HG02943 (cell line): Measurements from ENCODE around the gene IRF5.
"Not testable (repeated sequence)": the region's sequence is repeated elsewhere in the genome, so short reads cannot be mapped to it uniquely, and the experiment has no call there.

Source experiments
- ATAC-seq: cut with Tn5 transposase; IDR thresholded peaks from one replicate; pipeline ENCODE4 v1.9.1; 2021; ENCODE audit warnings: mild to moderate bottlenecking, low read depth, moderate library complexity; ENCODE audit not compliant: unreplicated experiment

IRF5 gene

DNA sequence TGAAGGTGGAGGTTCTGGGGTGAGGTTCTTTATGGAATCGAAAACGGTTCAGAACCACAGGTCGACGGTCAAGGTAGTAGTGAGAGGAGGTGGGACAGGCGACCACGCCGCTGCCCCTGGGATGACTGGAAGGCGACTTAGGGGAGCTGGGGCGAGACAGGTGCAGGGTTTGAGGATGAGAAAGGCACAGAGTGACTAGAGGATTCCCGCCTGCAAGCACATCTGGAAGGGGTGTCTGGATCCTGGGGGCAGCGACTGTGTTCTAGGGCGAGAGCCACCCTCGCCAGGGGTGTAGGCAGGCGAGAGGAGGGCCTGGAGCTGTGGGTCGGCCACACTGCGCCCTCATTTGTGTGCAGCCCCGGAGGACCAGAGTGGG, 468 bp upstream of the IRF5 start:
- no peak for ATAC-seq

DNA sequence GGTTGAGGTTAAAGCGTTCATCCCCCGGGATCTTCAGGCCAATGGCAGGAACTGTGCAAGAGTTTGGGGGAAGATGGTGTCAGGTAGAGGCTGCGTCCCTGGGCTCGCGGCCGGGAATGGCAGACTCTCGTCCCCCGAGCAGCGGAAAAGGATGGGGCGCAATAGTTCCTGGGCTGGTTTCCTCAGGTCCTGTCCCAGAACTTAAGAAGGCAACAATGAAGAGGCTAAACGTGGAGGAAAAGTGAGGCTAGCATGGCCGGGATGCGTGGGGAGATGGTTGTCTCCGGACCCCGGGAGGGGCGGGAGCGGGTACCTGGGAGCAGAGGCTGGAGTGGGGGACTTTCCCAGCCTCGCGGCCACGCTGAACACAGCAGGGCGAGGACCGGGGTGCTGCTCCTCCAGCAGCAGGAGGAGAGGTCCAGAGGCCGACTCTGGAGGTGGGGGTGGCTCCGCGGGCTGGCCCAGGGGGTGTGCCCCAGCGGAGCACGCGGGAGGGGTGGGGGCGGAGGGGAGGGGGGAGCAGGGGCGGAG, 882 bp downstream of the IRF5 start:
- ATAC-seq: no peak

DNA sequence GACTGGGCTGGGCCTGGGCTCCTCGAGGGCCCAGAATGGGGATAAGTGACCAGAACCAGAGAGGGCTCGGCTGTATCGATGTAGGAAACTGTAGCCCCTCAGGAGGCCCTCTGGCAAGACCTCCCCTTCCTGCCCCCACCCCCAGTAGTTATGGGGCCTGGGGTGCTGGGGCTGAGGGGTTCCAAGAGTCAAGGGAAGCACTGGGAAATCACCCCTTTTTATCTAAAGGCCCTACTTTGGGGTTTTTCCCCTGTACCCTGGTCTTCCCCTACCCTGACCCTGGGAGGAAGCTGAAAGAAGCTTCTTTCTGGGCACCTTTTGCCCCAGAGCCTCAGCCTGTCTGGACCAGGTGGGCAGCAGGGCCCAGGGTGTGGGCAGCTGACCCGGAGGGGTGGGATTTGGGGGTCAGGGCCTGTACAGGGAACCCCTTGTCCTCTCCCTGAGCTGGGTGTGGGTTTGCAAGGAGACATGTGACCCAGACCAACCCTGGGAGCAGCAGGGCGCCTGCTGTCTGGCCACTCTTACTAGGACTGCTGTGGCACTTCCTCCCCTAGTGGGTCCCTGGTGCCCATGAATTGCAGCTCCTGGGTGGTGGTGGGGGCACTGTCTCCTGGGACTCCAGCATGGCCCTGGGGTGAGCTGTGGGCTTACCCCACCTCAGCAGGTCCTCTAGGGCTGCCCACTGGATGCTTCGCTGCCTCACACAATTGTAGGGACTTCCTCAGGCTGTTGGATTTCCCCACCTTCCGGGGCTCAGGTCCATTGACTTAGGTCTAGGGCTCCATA, 1.5 kb downstream of the IRF5 start:
- no peak for ATAC-seq

DNA sequence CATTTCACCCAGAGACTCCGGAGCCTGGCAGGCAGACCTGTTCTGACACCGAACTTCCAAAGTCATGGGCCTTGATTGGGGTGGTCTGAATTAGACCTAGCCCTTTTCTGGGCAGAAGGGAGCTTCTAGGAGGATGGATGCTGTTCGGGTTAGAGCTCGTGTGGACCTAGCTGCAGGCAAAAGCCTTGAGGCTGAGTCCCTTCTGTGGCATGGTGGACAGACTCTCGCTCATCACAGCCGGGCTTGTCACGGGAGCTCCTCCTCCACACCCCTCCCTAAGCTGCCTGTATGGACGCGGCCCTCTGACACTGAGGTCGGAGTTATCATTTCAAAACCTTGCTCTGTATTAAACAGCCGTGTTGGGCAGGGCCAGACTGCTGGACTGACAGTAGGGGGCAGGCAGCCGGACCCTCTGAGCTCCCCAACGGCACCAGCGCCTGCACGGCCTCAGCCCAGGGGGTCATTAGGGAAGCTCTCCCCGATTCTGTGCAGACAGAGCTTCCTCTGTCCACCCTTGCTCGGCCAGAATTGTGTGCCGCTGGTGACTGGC, 2.2 kb downstream of the IRF5 start:
- peak; percentile 28 for ATAC-seq

DNA sequence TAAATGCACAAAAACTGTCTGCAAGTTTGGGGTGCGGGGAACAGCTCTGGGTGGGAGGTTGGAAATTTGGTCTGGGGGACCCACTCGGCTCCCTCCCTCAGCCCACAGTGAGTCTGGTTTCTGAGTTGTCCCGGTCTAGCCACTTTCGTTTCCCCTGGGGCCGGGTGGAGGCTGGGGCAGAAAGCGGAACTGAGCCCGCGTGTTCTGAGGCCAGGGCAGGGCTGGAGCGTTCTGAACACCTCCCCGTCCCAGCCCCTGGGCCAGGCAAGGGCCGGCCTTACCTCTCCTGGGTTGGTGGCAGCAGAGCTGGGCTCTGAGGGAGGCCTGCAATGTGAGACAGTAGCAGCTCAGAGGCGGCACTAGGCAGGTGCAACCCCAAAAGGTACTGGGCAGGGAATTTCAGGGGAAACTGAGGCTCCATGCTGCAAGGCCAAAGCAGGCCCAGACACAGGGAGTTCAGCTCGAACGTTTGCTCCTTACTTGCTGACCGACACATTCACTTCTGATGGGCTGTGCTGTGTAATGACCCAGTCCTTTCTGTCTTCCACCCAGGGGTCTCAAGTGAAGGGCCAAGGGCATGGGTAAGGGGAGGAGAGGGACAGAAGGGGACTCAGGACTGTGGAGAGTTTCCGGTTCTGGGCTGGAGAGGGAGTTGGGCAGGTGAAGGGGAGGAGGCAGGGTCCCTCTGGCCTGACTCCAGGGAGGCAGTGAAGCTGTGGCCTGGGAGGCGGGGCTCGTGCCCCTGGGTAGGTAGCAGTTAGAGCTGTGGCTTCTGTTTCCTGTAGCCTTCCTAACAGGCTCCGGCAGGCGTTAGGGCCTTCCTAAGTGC, 3.0 kb downstream of the IRF5 start:
- ATAC-seq: peak; percentile 47

DNA sequence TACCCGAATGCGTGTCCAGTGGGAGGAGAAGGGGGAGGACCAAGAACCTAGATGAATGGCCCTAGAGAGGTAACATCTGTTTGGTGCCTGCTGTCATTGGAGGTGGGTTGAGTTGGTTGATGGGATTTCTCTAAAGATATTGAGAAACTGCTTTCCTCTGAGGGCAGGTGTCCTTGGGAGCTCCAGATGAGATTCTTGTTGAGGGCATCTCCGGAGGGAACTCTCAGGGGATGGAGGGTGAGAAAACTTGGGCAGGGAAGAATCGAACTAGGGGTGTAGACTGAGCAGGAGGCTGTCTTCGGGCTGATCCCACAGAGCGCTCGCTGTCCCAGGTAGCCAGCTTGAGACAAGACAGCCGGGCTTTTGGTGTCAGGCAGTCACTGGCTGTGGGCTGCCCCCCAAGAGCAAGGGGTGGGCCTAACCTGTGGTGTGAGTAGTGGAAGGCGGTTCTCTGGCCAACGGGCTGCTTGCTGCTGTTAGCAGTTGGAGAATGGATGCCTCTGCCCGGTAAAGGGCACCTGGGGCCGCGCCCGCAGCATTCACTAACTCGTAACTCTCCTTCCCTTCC, 3.7 kb downstream of the IRF5 start:
- no peak for ATAC-seq

DNA sequence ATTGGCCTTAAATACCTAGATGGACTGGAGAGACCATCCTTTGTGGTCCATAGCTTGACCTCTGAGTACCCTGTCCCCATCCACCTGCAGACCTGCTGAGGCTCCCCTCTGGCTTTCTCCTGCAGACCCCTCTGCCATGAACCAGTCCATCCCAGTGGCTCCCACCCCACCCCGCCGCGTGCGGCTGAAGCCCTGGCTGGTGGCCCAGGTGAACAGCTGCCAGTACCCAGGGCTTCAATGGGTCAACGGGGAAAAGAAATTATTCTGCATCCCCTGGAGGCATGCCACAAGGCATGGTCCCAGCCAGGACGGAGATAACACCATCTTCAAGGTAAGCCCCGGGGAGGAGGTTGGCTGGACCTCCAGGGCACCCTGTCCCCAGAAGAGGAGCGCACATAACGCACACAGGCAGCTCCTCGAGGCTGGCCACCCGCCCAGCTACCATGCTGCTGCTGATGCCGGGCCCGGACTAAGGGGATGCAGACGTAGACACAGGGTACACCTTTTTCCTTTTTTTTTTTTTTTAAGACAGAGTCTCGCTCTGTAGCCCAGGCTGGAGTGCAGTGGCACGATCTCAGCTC, 4.3 kb downstream of the IRF5 start:
- no peak for ATAC-seq

DNA sequence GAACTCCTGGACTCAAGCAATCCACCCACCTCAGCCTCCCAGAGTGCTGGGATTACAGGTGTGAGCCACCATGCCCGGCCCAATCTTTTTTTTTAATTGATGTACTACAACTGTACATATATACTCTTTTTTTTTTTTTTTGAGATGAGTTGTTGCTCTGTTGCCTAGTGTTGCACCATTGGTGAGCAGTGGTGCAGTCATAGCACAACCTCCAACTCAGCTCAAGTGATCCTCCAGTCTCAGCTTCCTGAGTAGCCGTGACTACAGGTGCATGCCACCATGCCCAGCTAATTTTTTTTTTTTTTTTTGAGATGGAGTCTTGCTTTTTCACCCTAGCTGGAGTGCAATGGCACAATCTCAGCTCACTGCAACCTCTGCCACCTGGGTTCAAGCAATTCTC, 5.5 kb downstream of the IRF5 start:
- ATAC-seq: not testable (repeated sequence)

DNA sequence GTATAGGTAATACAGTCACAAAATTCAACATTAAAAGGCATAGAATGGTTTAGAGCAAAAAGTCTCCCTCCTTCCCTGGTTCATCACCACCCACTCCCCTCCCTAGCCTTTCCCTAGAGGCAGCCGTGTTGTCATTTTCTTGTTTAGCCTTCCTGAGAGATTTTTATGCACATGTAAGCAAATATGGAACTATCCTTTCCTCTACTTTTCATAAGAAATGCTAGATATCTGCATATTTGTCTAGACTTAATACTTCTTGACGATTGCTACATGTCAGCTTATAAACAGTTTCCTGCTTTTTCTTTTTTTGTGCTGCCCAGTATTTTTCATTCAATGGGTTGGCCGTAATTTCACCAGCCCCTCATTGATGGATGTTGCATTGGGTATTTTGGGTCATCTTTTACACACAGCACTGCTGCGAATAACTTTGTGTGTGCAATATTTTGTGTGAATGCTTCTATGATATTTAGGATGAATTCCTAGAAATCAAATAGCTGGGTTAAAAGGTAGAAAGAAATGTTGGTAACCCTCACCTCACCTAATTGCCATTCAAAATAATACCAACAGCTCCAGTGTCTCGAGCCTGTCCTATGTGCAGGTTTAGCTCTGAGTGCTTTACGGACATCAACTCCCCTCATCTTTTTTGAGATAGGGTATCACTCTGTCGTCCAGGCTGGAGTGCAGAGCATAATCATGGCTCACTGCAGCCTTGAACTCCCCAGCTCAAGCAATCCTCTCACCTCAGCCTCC, 6.9 kb downstream of the IRF5 start:
- ATAC-seq: no peak

DNA sequence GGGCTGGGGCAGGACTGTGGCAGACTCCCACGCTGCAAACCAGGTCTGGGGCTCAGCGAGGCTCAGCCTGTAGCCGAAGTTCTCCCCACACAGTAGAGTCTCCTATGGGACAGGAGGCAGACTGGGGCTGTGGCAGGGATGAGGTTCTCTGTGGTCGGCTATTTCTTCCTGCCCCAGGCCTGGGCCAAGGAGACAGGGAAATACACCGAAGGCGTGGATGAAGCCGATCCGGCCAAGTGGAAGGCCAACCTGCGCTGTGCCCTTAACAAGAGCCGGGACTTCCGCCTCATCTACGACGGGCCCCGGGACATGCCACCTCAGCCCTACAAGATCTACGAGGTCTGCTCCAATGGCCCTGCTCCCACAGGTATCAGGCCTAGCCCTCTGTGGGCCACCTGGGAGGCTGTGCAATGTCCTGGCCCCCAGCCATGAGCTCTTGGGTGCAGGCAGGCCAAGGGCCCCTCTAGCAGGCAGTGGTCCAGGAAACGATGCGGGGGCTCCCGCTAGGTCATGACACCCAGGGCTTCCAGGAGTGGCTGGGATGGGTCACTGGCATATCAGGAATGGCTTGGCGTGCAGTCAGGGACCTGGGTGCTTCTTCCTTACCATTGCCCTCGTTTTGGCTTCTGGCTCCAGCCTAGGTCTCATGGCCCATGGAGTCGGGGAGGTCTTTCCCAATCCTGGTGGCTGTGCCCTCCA, 8.1 kb downstream of the IRF5 start:
- ATAC-seq: no peak

DNA sequence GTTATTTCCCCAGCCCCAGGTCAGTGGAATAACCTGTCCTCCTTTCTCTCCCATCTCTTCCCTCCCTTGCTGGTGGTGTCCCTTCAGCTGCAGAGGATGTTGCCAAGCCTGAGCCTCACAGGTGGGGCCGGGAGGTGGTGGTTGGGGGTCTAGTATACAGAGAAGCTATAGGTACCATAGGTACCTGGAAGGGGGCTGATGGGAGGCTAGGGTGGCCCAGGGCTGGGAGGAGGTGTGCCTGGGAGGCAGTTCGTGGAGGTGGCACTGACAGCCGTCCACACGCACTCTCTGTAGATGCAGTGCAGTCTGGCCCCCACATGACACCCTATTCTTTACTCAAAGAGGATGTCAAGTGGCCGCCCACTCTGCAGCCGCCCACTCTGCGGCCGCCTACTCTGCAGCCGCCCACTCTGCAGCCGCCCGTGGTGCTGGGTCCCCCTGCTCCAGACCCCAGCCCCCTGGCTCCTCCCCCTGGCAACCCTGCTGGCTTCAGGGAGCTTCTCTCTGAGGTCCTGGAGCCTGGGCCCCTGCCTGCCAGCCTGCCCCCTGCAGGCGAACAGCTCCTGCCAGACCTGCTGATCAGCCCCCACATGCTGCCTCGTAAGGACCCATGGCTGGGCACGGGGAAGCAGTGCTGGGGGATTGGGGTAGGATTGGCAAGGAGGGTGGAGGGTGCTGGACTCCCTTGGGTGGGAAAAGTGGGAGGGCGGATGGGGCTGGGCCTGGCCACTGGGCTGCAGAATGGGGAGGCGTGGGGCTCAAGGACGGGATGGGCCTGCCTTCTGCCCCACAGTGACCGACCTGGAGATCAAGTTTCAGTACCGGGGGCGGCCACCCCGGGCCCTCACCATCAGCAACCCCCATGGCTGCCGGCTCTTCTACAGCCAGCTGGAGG, 9.5 kb downstream of the IRF5 start:
- ATAC-seq: no peak

DNA sequence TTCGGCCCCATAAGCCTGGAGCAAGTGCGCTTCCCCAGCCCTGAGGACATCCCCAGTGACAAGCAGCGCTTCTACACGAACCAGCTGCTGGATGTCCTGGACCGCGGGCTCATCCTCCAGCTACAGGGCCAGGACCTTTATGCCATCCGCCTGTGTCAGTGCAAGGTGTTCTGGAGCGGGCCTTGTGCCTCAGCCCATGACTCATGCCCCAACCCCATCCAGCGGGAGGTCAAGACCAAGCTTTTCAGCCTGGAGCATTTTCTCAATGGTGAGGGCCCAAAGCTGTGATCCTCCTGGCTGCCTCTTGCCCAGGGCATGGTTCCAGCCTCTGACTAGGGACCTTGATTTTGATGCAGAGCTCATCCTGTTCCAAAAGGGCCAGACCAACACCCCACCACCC, 10.1 kb downstream of the IRF5 start:
- ATAC-seq: no peak

DNA sequence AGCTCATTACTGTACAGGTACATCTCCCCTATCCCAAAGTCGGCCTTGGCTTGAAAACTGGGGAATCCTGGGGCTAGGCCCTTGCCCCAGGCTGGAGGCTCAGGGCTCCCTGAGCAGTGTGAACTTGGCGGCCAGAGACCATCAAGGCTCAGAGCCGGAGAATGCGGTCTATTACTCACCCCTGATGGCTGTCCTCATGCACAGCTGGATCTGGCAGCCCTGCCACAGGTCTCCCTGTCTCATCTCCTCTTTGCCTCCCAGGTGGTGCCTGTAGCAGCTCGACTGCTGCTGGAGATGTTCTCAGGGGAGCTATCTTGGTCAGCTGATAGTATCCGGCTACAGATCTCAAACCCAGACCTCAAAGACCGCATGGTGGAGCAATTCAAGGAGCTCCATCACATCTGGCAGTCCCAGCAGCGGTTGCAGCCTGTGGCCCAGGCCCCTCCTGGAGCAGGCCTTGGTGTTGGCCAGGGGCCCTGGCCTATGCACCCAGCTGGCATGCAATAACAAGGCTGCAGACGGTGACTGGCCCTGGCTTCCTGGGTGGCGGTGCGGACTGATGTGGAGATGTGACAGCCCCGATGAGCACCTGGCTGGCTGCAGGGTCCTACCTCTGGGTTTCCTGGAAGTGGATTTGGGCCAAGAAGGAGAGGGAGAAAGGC, 10.7 kb downstream of the IRF5 start:
- ATAC-seq: no peak

DNA sequence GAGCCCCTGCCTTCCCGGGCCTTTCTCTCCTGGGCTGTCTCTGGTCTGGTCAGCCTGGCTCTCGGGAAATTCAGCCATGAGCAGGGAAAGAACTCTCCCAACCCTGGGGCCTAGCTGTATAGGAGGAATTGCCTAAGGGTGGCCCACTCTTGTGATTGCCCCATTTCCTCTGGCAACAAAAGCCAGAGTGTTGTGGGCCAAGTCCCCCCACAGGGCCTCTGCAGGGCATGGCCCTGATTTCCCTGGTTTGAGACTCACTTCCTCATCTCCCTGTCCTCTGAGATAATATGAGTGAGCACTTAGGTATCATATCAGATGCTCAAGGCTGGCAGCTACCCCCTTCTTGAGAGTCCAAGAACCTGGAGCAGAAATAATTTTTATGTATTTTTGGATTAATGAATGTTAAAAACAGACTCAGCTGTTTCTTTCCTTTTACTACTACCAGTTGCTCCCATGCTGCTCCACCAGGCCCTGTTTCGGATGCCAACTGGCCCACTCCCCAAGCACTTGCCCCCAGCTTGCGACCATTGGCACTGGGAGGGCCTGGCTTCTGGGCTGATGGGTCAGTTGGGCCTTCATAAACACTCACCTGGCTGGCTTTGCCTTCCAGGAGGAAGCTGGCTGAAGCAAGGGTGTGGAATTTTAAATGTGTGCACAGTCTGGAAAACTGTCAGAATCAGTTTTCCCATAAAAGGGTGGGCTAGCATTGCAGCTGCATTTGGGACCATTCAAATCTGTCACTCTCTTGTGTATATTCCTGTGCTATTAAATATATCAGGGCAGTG, 11.4 kb downstream of the IRF5 start:
- ATAC-seq: no peak

DNA sequence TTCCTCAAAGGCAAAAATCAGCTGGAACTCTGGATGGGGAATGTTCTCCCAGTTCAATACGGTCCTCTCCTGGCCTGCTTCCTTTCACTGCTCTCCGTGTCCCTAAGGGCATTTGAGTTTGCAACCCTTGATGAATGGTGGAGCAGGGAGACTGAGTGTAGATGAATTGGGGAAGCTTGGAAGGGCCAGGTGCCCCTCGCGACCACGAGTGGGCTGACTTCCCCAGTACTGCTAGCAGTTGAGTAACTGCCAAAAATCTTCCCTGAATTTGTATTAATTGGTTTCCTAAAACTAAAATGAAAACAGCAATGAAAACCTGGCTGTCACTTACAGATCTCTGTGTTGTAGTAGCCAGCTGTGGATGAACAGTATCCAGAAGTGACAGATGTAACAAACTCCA, 13.6 kb downstream of the IRF5 start:
- no peak for ATAC-seq

DNA sequence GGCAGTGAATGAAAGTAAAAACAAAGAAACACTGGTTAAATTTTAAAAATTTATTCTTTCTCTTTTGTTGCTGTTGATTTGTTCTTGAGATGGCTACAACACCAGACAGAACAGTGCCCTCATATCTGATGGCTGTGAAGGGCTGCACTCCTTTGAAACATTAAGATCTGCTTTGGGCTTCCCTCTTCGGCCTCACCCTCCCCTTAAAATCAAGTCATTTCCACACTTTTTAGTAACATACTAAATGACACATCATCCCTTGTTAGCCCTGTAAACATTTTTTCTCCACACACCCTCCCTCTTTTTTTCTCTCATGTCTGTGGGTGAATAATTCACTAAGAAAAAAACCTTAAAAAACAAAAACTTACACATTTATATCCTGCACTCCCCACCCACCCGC, 16.4 kb downstream of the IRF5 start:
- ATAC-seq: no peak
